HL-60 (cell line): Measurements from ENCODE around the gene COL13A1.

Experiments used
- DNase-seq, 2 experiments: peaks; one replicate each; pipeline ENCODE4 v3.0.0-alpha.2; 2010 to 2020; ENCODE audit warnings: low read depth in 1 of 2, low spot score in 1 of 2
- H3K27ac ChIP-seq: fragments of 250-450 bp; sonication (Bioruptor Pico); replicated peaks from 2 replicates; pipeline ENCODE4 v1.5.1; 2020; ENCODE audit warnings: mild to moderate bottlenecking, moderate library complexity
- H3K27me3 ChIP-seq: fragments of 250-450 bp; sonication (Bioruptor Pico); 2 replicates; pipeline ENCODE4 v1.5.1; 2021; ENCODE audit warnings: mild to moderate bottlenecking, moderate library complexity; ENCODE audit not compliant: insufficient read depth, poor library complexity, severe bottlenecking
- H3K4me3 ChIP-seq: replicated peaks from 2 replicates; pipeline ENCODE4 v1.5.1; 2011; ENCODE audit warnings: mild to moderate bottlenecking, control low read depth, low read length; ENCODE audit not compliant: insufficient read depth
- GABPA ChIP-seq: IDR thresholded peaks from 2 replicates; pipeline ENCODE4 v1.6.1; 2012; ENCODE audit warnings: low read depth
- POLR2AphosphoS5 ChIP-seq: IDR thresholded peaks from 2 replicates; pipeline ENCODE4 v1.6.1; 2012; ENCODE audit warnings: low read depth
- REST ChIP-seq: IDR thresholded peaks from 2 replicates; pipeline ENCODE4 v1.6.1; 2012; ENCODE audit warnings: low read depth; ENCODE audit not compliant: insufficient replicate concordance
- SPI1 ChIP-seq: IDR thresholded peaks from 2 replicates; pipeline ENCODE4 v1.6.1; 2012; ENCODE audit warnings: low read depth, mild to moderate bottlenecking, borderline replicate concordance
- TF ChIP-seq, protein P1 (sequence below): IDR thresholded peaks from one replicate; pipeline ENCODE4 v1.5.1; 2011; ENCODE audit warnings: low read length, control low read depth, inconsistent platforms; ENCODE audit not compliant: insufficient read depth

COL13A1 gene

DNA sequence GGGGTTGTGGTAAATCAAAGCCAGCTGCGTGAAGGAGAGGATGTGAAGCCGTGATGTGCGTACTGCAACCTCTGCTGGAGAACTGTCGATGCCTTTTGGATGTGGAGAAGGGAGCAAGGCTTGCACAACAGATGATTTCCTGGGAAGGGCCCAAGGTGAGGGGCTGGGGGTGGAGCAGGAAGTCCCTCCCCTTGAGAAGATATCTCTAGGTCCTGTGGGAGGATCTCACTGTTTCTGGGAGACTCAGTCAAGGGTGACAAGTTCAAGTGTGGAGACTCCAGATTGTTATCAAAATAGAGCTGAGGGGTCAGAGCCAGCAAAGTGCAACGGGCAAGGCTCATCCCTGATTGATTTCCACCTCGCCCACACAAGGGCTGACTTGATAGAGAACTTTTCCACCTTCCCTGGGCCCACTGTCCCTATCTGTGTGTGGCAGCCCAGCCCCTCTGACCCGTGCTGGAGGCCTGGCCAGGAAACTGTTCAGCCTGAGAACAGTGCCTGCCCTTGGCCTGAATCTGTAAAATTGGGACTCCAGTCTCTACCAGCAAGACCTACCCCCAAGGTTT, 55.0 kb downstream of the COL13A1 start:
- TF ChIP-seq SPI1 = no peak
- TF ChIP-seq REST = no peak
- TF ChIP-seq, protein P1, sequence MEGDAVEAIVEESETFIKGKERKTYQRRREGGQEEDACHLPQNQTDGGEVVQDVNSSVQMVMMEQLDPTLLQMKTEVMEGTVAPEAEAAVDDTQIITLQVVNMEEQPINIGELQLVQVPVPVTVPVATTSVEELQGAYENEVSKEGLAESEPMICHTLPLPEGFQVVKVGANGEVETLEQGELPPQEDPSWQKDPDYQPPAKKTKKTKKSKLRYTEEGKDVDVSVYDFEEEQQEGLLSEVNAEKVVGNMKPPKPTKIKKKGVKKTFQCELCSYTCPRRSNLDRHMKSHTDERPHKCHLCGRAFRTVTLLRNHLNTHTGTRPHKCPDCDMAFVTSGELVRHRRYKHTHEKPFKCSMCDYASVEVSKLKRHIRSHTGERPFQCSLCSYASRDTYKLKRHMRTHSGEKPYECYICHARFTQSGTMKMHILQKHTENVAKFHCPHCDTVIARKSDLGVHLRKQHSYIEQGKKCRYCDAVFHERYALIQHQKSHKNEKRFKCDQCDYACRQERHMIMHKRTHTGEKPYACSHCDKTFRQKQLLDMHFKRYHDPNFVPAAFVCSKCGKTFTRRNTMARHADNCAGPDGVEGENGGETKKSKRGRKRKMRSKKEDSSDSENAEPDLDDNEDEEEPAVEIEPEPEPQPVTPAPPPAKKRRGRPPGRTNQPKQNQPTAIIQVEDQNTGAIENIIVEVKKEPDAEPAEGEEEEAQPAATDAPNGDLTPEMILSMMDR = no peak
- TF ChIP-seq POLR2AphosphoS5 = no peak
- TF ChIP-seq GABPA = no peak
- no peak overlapping the region for H3K27ac ChIP-seq
- no peak for DNase-seq

GRCh38 chr10:69858201-69858600, 56.5 kb downstream of the COL13A1 start:
- Histone ChIP-seq H3K4me3 (no peak overlapping the region), H3K27me3 (no peaks in the 10 kb centered on the region), H3K27ac (no peak overlapping the region)
- DNase-seq = no peak
- no peak for TF ChIP-seq REST
- TF ChIP-seq, protein P1 = no peak
- peak; percentile 16; the same call in 1 of the 2 replicates for TF ChIP-seq SPI1
- no peak for TF ChIP-seq GABPA
- no peak for TF ChIP-seq POLR2AphosphoS5

More for the DNA sequence above, 55.0 kb downstream of the COL13A1 start:
- Histone ChIP-seq H3K27me3 (no peaks in the 10 kb centered on the region), H3K4me3 (no peak overlapping the region)

DNA sequence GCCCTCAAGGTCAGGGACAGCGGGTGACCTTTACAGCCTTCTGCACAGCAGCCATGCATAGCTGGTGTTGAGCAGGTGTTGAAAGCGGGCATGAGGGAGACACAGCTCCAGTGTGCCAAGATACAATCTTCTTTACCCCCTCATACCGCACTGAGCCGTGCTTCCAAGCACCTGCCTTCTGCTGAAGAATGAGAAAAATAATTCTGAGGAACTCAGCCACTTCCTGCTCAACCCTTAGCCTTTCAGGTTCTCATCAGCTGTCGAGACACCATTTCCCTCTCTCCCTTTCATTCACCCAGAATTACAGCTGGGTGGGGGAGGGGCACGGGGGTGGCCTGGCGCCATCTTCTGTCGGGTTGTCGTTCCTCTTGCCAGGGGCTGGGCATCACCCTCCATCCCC, 58.6 kb downstream of the COL13A1 start:
- peaks cover 6% of the 10 kb centered on the region for H3K27me3 ChIP-seq
- no peak overlapping the region for H3K27ac ChIP-seq
- no peak for DNase-seq
- no peak overlapping the region for H3K4me3 ChIP-seq
- TF ChIP-seq SPI1 (no peak), POLR2AphosphoS5 (no peak)
- TF ChIP-seq, protein P1 = no peak
